GM19025 (cell line): ENCODE results near the gene RASSF10.
"Not testable (repeated sequence)": the region's sequence is repeated elsewhere in the genome, so short reads cannot be mapped to it uniquely, and the experiment has no call there.

Experiments used
- ATAC-seq: cut with Tn5 transposase; IDR thresholded peaks from one replicate; pipeline ENCODE4 v1.9.1; 2021; ENCODE audit warnings: mild to moderate bottlenecking, low read depth, moderate library complexity; ENCODE audit not compliant: unreplicated experiment

The RASSF10 gene

GRCh38 chr11:13019313-13019712 lies 10.2 kb downstream of the RASSF10 start:
- no peak for ATAC-seq

- no peak for ATAC-seq
Observed at GRCh38 chr11:13023423-13023822, 14.3 kb downstream of the RASSF10 start.

DNA sequence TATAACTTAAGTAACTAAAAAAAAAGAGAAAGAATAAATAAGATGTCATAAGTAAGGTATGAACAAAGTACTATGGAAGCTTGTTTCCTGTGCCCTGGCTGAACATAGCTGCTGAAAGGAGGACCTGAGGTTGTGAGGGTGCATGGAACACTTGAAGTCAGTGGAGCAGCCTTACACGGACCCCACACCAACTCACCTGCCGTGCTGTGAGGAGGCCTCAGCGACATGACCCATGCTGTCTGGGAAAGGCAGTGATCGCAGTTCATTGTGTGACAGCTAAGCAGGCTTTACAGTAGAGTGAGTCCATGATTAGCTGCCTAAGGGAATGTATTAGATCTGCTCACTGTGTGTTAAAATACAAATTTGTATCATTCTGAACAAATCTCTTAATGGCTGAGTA lies 17.6 kb downstream of the RASSF10 start:
- ATAC-seq: no peak

GRCh38 chr11:13028322-13028721 lies 19.2 kb downstream of the RASSF10 start:
- no peak for ATAC-seq

- ATAC-seq: no peak
Observed at GRCh38 chr11:13029872-13030271, 20.8 kb downstream of the RASSF10 start.

GRCh38 chr11:13030857-13031256 lies 21.7 kb downstream of the RASSF10 start:
- no peak for ATAC-seq

GRCh38 chr11:13031349-13031748 lies 22.2 kb downstream of the RASSF10 start:
- ATAC-seq: no peak

DNA sequence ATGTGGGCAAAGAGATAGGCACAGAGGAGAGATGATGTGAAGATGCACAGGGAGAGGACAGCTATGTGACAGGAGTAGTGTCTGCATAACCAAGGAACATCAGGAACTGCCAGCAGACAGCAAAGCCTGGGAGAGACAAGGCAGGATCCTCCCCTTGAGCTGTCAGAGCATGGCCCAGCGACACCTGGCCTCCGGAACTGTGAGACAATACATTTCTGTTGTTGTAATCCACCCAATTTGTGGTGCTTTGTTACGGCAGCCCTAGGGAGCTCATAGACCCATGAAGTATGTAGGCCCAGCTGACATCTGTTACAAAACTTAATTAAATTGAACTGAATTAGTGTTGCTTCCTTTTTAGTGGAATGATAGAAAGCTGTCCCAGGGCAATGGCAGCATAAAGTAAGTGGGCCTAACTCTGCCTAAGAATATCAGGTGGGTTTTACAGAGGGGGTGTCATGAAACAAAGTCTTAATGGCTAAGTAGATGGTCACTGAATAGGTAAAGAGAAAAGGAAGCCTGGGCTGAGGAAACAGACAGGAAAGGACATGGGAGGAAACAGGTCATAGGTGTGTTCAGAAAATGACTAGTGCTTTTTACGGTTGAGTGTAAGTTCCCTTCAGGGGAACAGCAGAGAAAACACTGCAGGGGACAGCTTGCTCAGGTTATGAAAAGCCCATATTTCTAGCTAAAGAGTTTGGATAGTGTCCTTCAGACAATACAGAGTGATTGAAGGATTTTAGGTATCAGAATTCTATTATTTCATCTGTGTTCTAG lies 24.8 kb downstream of the RASSF10 start:
- ATAC-seq: no peak

DNA sequence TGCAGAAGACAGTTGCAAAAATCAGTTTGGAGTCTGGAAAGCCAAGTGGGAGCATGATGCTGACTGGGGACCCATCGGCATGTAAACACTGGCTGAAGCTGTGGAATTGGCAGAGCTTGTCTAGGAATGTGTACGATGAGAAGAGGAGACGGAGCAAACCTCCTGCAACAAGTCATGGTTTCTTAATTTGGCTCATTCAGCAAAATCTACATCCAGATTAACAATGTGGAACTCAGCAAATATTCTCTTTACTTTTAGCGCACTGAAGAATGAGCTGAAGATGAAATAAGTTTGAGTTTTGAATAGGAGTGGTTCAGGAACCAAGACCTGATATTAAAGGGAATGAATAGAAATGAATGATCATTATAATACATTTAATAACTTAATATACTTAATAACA lies 26.6 kb downstream of the RASSF10 start:
- ATAC-seq: no peak

GRCh38 chr11:13036235-13036634 lies 27.1 kb downstream of the RASSF10 start:
- ATAC-seq: no peak

GRCh38 chr11:13038366-13038765 lies 29.2 kb downstream of the RASSF10 start:
- no peak for ATAC-seq

DNA sequence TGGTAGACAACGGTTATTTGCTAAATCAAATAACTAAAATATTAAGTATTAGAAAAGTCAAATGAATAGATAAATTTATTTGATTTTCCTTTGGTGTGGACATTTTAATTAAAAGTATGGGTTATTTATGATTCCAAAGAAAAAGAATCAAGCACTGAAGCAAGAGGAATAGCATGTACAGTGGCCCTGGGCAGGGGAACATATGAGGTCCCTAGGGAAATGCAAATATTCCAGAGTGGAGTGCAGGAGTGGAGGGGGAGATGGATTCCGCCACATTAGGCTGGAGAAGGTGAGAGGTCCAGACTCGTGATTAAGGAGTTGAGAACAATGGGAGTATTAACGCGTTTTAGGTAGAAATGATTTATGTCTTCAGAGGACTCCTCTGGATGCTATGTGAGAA lies 30.0 kb downstream of the RASSF10 start:
- no peak for ATAC-seq

DNA sequence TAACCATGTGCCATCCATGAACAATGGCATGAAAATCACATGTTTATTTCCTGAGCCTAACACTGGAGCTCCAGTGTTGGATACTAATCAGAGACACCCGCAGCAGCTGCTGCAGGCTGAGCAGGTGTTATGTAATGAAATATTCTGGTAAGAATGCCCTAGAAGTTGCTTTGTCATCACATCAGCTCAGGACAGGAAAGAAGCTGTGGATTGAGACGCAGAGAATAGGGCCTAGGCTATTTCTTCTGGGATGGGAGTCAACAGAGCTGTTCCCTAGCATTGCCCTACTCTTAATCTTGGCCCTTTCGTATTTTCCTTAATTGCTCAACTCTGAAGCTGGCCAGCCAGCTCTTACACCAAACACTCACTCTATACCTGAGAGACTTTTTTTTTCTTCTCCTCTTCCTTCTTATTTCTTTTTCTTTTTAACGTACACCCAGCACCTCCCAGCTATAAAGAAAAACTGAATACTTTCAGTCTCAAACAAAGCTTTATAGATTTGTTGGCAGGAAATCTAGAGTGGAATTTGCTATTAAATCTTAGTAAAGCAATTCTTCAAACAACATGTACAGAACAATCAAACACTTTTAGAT lies 31.9 kb downstream of the RASSF10 start:
- no peak for ATAC-seq

DNA sequence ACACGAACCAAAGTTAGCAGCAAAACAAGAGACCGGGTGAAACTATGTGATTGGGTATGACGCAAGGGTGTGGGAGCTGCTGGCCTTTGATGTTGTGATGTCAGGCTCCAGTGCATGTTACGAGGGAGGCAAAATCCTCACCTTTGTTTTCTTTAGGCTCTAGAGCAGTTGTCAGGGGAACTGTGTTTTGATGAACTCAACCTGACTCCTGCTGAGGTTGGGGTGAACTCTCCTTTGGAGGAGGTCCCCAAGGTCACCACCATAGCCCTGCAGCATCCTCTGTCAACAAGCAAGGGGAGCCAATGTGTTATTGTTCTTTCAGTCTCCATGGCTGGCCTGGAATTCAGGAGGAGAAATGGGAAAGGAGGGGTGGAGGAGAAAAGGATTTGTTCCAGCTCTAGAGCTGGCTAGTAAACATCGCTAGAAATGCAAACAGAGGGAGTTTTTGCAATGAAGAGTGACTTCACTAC lies 33.8 kb downstream of the RASSF10 start:
- ATAC-seq: no peak

DNA sequence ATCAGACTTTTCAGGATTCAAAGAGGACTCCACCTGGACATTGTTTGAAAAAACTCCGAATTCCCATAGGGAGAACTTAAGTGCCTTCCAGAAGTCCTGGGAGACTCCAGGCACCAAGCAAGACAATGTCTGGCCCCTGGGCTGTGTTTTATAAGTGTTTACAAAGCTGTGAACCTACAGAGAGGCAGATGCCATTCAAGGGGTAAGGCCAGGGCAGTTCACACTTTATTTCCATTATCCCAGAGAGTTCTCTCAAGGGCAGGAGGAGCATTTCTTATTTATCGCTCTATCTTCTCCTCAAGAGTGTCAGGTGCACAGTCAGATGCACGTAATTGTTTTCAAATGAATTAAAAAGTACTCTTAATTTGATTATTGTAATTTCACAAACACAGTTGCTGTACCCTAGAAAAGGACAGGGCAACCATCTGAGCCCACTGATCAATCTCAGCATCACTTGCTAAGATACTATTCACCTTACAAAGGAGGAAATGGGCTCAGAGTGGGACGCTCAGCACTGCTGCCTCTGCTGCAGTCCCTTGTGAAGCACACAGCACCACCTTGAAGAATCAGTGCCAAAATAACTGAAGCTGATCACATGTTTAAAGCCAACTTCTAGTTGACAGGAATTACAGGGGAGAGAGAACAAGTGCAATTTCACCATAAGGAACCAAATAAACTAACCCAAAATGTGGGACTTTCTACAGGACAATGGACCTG lies 35.0 kb downstream of the RASSF10 start:
- no peak for ATAC-seq

DNA sequence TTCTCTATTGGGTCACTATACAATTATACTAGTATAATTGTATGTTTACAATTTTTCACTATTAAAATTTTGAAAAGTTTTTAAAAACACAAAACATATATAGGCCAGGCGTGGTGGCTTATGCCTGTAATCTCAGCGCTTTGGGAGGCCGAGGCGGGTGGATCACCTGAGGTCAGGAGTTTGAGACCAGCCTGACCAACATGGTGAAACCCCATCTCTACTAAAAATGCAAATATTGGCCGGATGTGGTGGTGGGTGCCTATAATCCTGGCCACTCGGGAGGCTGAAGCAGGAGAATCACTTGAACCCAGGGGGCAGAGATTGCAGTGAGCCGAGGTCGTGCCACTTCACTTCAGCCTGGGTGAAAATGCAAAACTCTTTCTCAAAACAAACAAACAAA lies 36.0 kb downstream of the RASSF10 start:
- not testable (repeated sequence) for ATAC-seq

DNA sequence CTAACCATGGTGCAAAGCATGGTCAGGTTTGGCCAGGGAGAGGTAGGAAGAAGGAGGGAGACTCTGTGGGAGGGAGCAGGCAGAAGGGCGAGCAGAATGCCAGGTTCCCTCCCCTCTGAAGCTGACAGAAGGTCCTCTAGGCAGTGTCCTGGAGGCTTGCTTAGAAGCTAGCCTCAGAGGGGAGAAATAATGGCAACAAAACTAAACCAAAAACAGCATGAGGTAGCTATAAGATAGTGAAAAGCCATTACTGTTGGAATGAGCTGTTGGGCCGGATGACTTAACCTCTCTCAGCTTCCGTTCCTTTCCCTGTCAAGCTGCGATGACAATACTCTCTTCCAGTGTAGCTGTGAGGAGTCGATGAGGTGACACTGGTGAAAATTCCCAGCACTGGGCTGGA lies 36.6 kb downstream of the RASSF10 start:
- no peak for ATAC-seq

DNA sequence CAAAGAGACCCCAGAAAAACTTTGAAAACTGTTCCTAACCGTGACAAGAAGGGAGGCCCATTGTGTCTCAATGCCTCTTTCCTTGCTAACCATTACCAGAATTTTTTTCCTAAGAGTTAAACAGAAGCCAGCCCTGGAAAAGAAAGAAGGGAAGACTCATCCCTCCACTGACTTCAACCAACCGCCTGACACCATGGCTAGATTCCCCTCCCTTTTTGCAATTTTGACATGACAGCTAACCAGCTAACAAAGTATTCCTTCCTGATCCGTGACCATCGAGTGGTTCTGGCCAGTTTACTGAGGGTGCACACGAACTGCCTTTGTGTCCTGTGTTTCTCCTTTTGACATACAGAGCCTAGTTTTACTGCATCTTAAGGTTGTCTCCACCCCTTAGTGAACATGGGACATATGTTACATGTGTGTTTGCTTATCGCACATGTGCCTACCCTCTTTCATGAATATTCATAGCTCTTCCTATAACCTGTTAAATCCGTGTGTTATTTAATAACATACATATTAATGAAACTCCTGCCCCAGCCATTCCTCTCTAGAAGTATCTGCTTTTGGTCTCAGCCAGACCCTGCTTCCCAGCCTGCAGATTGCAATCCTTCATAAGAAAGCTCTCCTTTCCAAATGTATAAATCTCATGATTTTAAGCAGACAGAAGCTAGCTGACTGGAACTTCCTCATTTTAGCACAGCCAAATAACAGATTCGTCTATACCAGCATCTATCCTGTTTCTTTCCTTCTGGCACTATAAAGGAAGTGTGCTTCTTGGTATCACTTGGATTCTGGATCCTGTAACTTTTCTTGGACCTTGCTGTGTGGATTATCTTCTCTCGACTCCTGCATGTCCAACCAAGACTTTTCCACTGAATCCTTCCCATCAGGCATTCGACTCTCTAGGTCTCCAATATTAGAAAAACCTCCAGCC lies 37.8 kb downstream of the RASSF10 start:
- ATAC-seq: no peak

DNA sequence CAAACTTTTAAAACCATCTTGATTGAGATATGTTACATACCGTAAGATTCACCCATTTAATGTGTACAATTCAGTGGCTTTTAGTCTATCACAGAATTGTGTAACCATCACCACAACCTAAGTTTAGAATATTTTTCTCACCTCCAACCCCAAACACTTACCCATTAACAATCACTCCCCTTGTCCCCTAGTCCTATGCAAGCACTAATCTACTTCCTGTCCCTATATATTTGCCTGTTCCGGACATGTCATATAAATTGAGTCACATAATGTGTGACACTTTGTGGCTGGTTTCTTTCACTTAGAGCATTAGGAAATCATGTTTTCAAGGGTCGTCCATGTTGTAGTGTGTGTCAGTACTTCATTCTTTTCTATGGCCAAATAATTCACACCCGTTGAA lies 38.8 kb downstream of the RASSF10 start:
- no peak for ATAC-seq

DNA sequence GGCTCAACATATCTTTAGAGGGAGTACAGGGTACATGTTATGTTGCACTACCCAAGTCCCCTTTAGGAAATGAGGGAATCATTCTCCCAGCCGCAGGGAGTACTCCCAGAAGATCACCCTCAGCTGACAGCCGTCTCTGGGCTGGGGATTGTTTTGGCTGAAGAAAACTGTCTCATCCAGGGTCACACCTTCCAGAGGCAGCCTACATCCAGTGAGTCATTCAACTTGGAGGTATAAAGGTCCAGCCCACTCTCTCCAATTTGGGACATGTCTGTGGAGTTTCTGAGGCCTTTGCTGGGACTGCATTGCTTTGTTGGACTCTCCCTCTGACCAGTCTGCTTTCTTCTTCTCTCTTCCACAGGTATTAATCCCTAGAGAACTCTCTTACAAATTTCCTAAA lies 42.1 kb downstream of the RASSF10 start:
- ATAC-seq: no peak
